HG02763 (cell line): ENCODE data around the gene IGFBP5.

Experiments
- ATAC-seq: cut with Tn5 transposase; IDR thresholded peaks from one replicate; pipeline ENCODE4 v1.9.1; 2021; ENCODE audit warnings: mild to moderate bottlenecking, moderate library complexity; ENCODE audit not compliant: unreplicated experiment

The IGFBP5 gene

DNA sequence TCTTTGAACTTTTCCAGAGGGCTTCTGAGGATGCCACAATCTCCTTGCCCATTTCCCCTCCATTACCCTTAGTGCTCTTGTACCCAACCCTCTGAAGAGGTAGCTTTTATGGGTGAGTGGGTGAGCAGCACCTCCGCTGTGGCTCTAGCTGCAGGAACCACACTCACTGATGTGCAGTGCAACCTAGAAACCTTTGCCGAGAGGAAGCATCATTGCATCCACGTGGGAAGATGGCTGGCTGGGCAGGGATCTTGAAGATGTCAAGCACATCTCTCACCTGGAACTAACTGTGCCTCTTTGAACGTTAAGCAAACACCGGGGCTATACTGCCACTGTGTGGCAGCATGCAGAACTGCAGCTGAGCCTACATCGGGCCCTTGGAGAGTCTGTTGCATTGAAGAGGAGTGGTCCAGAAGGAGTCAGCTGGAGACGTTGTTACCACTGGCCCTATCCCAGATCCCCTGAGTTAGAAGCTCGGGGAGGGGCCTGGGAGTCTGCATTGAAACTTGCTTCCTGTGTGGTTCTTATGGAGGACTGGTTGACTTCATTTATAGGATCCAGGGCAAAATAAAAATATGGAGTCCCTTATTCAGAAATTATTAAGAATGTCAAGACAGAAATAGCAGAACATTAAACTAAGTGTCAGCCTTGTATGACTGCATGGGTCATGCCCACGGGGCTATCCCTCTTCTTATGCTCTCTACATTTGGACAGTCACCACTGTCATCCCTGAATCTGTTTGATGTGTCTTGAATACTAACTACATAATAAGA lies 28.7 kb downstream of the IGFBP5 start:
- ATAC-seq = peak; percentile 57

DNA sequence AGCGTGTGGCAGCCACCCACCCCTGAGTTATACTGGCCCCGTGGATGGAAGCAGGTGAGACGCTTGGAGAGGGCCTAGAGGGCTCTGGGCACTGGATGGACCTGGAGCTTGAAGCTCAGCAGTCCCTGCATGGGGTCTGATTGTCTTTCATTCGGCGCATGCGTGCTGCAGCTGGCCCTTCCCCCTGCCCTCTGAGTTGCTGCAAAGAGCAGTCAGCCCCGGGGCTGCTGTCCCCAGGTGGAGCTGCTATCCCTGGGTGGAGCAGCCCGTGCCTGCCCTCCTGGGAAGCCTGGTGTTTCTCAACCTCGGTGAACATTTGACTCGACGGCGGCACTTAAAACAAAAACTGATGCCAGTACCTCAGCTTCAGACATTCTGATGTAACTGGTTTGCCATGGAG lies 29.6 kb downstream of the IGFBP5 start:
- no peak for ATAC-seq

DNA sequence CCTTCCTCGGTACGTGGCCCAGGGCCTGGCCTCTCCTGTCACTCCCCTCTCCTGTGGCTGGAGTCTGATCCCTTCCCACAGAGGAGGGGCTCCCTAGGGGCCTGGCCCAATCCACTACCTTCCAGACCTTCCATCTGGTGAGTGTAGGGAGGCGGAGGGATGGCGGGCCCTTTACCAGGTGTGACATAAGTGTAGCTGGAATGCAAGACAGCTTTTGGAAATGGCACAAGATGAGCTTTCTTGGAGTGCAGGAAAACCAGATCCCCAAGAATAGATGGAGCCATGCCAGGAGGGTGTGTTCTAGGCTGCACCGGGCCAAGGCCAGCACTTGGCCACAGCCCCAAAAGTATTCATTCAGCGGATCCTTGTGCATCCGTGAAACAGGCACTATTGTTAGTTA lies 30.1 kb downstream of the IGFBP5 start:
- ATAC-seq = no peak

DNA sequence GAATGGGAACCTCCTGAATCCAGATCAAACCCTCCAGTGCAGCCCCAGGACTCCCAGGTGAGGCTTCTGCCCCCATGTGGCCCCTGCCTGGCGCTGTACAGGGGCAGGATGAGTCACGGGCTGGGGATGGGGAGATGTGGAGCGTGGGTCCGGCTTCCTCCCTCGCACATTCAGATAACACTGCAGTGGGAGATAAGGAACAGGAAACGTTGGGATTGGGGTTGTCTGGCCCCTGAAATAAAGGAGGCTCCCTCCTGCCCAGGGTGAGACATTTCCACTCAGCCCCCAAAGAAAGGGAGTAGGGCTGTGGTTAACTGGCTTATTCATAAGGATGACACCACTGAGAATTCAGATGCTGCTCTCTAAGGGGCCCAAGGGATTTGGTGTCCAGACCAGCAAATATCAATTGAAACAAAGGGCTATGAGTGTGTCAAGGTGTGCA lies 30.7 kb downstream of the IGFBP5 start:
- ATAC-seq = no peak

DNA sequence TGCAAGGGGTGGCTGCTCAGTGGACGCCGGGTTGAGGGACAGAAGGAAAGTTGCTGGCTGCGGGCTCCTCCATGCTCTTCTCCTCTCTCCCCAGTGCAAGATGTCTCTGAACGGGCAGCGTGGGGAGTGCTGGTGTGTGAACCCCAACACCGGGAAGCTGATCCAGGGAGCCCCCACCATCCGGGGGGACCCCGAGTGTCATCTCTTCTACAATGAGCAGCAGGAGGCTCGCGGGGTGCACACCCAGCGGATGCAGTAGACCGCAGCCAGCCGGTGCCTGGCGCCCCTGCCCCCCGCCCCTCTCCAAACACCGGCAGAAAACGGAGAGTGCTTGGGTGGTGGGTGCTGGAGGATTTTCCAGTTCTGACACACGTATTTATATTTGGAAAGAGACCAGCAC lies 31.5 kb downstream of the IGFBP5 start:
- ATAC-seq = no peak

DNA sequence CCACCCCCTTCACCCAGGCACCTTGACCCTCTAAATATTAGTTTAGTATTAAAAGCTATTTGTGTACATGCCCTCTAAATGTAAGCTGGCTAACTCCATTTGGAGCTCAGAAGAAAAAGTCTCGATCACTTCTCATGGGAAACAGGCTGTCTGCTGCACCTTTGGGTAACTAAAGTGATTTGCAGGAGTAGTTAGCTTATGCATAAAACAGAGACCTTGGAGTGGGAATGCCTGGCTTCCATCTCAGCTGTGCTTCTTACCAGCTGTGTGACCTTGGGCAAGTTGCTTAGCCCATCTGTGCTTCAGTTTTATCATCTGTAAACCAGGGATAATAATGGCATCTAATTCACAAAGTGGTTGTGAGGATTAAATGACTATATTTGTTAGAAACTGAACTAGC lies 32.2 kb downstream of the IGFBP5 start:
- no peak for ATAC-seq

DNA sequence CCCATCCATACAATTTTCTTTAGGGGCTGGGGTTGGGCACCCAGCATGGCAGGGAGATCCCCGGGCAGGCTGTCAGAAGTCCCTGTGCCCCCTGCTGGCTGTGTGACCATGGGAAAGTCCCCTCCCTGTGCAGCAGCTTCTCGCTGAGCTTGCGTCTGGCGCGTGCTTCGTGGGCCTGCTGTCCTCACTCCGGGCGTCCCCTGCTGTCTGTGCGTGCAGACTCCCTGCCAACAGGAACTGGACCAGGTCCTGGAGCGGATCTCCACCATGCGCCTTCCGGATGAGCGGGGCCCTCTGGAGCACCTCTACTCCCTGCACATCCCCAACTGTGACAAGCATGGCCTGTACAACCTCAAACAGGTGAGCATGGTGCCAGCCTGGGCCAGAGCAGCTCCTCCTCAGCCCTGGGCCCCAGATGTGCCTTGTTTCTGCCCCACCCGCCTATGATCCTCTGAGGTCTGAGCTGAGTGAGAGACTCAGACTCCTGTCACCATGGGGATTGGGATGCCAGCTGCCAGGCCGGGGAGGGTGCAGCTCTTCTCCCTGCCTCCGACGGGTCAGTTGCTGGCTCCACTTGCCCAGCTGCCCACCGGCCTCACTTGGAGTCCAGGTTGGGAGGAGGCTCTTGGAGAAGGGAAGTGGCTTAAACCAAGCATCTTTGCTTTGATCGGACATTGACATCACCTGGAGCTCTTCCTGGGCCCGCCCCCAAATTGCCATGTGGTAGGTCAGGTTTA lies 33.5 kb downstream of the IGFBP5 start:
- no peak for ATAC-seq

DNA sequence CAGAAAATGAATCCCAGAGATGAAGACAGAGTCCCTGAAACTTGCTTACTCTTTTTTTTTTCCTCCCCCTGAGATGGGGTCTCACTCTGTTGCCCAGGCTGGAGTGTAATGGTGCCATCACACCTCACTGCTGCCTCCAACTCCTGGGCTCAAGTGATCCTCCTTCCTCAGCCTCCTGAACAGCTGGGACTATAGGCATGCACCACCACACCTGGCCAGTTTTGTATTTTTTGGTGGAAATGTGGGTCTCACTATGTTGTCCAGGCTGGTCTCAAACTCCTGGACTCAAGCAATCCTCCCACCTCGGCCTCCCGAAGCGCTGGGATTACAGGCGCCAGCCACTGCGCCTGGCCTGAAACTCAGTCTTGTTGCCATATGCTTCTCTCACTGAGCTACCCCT lies 34.3 kb downstream of the IGFBP5 start:
- ATAC-seq = no peak

DNA sequence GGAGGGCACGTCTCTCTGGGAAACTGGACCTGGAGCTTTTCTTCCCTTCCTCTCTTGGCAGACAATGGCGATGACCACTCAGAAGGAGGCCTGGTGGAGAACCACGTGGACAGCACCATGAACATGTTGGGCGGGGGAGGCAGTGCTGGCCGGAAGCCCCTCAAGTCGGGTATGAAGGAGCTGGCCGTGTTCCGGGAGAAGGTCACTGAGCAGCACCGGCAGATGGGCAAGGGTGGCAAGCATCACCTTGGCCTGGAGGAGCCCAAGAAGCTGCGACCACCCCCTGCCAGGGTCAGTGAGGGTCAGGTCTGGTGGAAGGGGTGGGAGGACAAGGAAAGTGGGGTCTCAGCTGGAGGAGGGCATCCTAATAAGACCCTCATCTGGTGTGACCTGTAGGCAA lies 34.9 kb downstream of the IGFBP5 start:
- no peak for ATAC-seq

DNA sequence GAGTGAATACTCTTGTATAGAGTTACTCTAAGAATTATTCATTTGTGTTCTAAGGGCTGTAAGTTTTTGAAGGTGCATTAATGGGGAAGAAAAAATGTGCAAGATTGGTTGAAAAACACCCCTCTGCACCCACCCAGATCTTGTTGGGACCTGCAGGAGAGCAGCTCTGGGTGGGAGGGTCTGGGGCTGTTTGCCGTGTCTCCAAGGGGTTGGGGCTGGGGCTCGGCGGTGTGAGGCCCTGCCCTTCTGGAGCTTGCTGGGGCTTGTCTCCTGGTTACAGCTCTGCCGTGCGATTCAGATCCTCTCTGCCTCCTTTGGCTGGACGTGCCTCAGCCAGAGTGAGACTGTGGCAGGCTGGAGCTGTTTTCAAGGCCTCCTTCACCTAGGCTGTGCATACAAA lies 36.1 kb downstream of the IGFBP5 start:
- ATAC-seq = no peak

DNA sequence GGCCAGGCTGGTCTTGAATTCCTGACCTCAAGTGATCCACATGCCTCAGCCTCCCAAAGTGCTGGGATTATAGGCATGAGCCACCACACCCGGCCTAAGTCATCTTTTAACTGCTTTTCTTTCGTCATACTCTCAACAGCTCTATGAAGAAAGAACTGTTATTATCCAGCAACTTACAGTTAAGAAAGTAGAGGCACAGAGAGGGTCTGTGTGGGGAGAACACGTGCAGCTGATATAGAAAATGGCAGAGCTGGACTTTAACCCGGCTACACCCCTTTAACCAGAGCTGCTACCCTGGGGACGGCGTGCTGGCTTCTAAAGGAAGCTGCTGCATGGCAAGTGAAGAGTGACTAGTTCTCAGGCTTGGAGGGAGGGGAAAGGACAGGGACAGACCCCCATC lies 36.6 kb downstream of the IGFBP5 start:
- ATAC-seq = no peak

DNA sequence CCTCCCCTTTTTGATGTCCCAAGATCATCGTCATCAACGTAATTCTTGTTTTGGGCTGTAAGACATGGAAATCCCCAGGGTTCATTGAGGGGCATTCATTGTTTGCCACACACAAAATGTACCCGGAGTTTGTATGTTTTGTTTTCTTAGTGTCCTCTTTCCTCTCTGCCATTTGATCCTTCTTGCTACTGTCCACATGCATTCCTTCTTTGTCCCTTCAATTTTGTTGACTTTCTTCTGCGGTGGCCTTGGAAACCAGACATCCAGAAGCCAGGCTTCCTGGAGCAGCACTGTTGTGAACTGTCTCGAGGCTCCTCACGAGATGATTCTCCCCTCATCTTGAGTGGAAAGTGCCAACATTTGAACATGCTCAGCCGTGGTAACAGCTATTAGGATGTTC lies 37.4 kb downstream of the IGFBP5 start:
- ATAC-seq = no peak

DNA sequence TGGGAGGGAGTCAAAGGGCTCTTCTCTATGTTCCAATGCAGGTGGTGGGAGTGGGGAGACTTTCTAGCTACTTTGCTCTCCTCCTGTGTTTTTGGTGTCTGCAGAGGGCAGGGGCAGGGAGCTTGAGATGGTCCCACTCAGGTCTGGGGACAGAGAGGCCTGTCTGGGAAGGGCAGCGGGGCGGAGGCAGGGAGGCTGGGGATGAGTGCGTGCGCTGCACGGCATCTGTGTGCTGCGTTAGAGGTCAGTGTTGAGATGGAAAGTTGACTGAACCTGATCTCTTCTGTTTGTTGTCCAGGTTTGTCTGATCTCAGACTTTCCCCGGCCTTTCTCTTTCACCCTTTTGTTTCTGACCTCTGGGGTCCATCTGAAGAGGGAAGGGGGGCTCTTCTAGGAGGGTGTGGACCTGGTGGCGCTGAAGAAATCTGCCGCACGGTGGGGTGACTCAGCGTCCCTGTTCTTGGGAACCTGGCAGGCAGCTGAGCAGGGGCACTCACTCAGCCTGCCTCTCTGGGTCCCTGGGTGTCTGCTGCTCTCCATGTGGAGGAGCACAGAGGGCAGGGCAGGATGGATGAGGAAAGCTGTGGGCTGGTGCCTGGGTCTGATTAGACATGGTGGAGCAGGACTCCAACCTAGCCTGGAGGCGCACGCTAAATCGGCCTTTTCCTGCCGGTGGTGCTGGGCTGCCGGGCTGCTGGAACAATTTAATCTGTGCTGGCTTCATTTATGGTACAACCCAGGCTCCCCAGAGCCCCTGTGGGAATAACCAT lies 38.1 kb downstream of the IGFBP5 start:
- no peak for ATAC-seq

DNA sequence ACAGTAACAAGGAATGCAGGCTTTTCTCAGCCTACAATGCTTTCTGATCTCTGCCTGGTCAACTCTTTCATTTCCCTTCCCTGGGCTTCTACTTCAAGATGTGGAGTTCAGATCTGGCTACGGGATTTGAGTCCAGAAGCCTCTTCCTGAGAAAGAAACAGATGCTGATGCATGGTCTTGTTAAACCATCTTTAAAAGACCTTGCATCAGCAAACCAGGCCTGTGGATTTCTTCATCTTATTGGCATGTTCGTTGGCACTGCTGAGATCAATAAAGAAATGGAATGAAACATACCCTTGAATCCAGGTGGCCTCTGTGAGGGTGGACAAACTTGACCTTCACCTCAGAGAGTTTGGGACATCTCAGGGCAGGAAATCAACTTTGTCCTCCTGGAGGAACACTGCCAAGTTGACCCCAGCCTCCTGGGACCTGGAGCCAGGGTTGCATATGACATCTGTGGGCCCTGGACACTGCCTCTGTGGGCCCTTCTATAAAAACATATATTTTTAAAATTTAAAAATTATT lies 40.8 kb downstream of the IGFBP5 start:
- no peak for ATAC-seq

DNA sequence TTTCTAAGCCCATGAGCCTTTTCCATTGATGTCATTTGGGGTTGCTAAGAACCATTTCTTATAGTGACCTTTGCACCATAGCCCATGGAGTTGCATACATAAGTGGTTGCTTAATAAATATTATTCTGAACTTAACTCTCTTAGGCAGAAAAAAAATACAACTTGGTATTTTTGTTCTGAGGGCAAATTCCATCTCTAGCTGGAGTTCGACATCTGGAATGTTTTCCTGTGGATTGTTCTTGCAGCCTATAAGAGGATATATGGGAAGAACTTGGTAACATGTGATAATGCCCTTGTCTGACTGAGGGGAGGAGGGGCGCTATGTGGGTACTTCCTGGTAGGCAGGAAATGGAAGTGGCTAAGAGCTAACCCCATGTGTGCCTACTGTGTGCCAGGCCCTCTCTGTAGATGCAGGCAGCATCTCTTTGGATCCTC lies 41.4 kb downstream of the IGFBP5 start:
- ATAC-seq = no peak

DNA sequence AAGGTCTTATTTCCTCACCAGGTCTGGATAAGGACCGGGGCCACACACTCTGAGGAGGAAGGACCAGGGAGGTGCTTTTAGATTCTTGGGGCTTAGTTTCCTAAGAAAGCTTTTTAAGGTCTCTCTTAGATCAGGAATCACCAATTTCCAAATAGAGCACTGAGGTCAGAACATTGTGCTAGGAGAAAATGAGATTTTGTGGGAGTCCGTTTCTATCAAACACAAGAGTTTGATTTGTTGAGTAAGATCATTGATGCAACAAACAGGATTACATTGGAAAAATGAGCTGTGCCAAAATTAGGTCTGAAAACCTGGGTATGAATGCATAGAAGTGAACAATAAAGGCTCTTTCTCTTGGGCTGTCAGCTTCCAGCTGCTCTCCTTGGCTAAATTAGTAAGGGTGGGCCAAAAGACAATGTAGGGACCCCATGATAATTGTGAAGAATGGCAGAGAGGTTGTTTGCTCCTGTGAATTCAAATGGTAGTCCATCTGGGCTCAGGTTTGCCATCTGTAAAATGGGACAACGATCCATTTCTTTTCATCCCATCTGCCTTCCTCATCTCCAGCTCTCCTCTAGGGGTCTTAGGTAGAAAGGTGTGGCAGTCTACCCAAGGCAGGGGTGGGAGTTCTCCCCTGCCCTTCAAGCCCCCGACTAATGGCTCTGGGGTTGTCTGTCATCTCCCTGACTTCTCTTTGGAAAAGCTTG lies 42.1 kb downstream of the IGFBP5 start:
- ATAC-seq = no peak

DNA sequence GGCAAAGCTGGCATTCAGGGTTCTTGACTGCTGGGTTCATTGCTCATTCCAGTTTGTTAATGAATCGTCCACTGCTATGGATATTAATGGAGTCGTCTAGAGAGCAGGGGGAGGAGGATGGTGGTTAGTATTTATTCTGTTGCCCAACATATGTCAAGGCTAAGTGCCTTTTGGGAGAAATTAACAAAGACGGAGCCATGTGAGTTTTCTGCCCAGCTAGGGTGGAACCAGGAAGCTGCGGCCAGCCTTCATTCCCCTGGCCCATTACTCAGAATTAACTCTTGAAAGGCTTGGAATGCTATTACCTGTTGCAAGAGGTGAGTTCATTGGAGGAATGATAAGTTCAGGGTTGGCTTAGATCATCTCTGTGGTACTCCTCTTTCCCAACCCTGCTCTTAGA lies 42.8 kb downstream of the IGFBP5 start:
- ATAC-seq = no peak

DNA sequence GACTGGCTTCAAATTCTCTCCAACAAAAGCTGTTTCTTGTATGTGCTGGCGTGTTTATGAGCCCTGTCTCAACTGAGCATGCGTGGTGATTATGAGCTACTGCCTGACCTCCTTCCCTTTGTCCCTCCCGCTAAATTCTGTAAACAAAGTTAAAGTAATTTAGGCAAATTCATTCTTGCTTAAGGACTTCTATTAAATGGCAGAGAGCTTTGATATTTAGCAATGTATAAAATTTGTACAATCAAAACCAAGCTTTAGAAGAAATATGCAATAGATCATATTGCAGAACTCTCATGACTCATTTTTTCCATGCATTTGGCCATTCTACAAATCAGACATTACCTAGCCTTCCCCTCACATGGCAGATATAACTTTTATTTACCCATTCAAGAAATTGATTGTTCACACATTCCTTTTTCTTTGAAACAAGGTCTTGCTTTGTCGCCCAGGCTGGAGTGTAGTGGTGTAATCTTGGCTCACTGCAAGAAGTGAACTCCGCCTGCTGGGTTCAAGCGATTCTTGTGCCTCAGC lies 43.9 kb downstream of the IGFBP5 start:
- ATAC-seq = no peak

DNA sequence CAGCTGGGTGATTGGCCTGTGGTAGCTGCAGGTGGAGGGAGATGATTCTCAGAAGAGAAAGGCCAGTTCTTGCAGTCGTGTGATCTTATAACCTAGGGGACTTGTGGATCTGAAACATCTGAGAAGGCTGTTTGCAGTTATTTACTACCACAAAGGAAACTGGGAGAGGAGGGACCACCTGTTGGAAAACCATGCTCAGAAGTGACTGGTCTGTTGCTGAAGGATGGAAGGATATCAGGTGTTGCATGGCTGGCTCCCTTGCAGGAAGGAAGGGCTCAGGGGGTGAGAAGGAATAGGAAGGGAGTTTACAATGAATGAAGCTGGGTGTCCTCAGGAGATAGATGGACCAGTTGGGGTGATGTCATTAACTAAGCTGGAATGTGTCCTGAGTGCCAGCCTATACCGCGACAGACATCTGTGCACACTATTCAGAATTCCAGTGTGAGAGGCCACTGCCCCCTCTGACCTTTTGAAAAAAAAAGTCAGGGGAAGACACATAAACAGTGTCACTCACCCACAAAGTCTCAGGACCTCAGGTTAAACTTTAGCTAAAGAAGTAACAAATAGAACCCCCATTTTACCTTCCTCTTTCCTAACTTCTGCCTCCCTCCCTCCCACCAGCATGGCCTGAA lies 44.6 kb downstream of the IGFBP5 start:
- no peak for ATAC-seq

DNA sequence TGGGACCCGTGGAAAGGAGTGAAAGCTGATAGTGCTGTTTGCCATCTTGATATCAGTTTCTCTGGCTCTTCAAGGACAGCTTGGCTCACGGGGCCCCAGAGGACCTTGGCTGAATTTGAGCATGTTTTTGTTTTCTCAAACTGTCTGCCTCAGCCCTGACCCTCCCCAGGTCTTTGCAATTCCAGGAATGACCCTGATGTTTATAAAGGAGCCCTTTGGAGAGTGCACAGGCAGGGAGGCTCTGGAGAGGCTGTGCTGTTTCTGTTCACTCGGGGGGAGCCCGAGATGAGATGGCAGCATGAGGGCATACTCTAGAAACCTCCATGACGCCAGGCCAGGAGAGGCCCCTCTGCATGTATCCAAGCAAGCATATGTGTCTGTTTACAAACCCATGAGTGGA lies 45.8 kb downstream of the IGFBP5 start:
- ATAC-seq = no peak
